Measurements from ENCODE around the gene ESPL1. TPM values are rescaled to one million over a fixed set of nuclear protein-coding genes. Genes with fewer than 3 reads are reported as not detected.

The ESPL1 gene
- total RNA-seq, 1 donor from 2014 or later = 20.8 TPM

- DNase-seq (ENCODE audit: low spot score in 2 of 2, unreplicated experiment in 2 of 2) = no peak
- Mint-ChIP-seq H3K27me3 (ENCODE audit: low read depth) (no peaks in the 10 kb centered on the region), H3K4me1 (no peaks in the 10 kb centered on the region), H3K36me3 (no peaks in the 10 kb centered on the region), H3K4me3 (no peak overlapping the region), H3K27ac (no peak overlapping the region), H3K9me3 (no peaks in the 10 kb centered on the region)
- TF ChIP-seq CTCF (IDR thresholded peaks at IDR 0.05; ENCODE audit: unreplicated experiment) = no peak
Observed at GRCh38 chr12:53259891-53260290, 8.2 kb upstream of the ESPL1 start.

GRCh38 chr12:53265783-53266182 lies 2.3 kb upstream of the ESPL1 start:
- no peak overlapping the region for H3K27ac Mint-ChIP-seq
- no peaks in the 10 kb centered on the region for H3K9me3 Mint-ChIP-seq
- H3K36me3 Mint-ChIP-seq = no peaks in the 10 kb centered on the region
- DNase-seq (ENCODE audit: low spot score in 2 of 2, unreplicated experiment in 2 of 2) = no peak
- H3K4me3 Mint-ChIP-seq = no peak overlapping the region
- H3K4me1 Mint-ChIP-seq = peaks cover 30% of the 10 kb centered on the region
- no peaks in the 10 kb centered on the region for H3K27me3 Mint-ChIP-seq (ENCODE audit: low read depth)
- TF ChIP-seq CTCF (IDR thresholded peaks at IDR 0.05; ENCODE audit: unreplicated experiment) = no peak

- no peak for DNase-seq (ENCODE audit: low spot score in 2 of 2, unreplicated experiment in 2 of 2)
- TF ChIP-seq CTCF (IDR thresholded peaks at IDR 0.05; ENCODE audit: unreplicated experiment) = no peak
- H3K27ac Mint-ChIP-seq = peak overlapping the region; percentile 93
- H3K4me1 Mint-ChIP-seq = peaks cover 30% of the 10 kb centered on the region
- H3K4me3 Mint-ChIP-seq = peak overlapping the region; percentile 97
- H3K27me3 Mint-ChIP-seq (ENCODE audit: low read depth) = no peaks in the 10 kb centered on the region
- peaks cover 3% of the 10 kb centered on the region for H3K36me3 Mint-ChIP-seq
- H3K9me3 Mint-ChIP-seq = no peaks in the 10 kb centered on the region
Observed at GRCh38 chr12:53267306-53267998, 647 bp upstream of the ESPL1 start.

- H3K27ac Mint-ChIP-seq = peak overlapping the region; percentile 93
- peaks cover 3% of the 10 kb centered on the region for H3K36me3 Mint-ChIP-seq
- H3K4me3 Mint-ChIP-seq = peak overlapping the region; percentile 97
- no peaks in the 10 kb centered on the region for H3K27me3 Mint-ChIP-seq (ENCODE audit: low read depth)
- no peak for TF ChIP-seq CTCF (IDR thresholded peaks at IDR 0.05; ENCODE audit: unreplicated experiment)
- no peaks in the 10 kb centered on the region for H3K9me3 Mint-ChIP-seq
- H3K4me1 Mint-ChIP-seq = peaks cover 30% of the 10 kb centered on the region
- DNase-seq (ENCODE audit: low spot score in 2 of 2, unreplicated experiment in 2 of 2) = no peak
Observed at GRCh38 chr12:53268630-53269562, 797 bp downstream of the ESPL1 start.

- no peak for TF ChIP-seq CTCF (IDR thresholded peaks at IDR 0.05; ENCODE audit: unreplicated experiment)
- peaks cover 9% of the 10 kb centered on the region for H3K4me1 Mint-ChIP-seq
- no peaks in the 10 kb centered on the region for H3K27me3 Mint-ChIP-seq (ENCODE audit: low read depth)
- DNase-seq (ENCODE audit: low spot score in 2 of 2, unreplicated experiment in 2 of 2) = no peak
- H3K27ac Mint-ChIP-seq = peak overlapping the region; percentile 19
- H3K36me3 Mint-ChIP-seq = peaks cover 7% of the 10 kb centered on the region
- no peaks in the 10 kb centered on the region for H3K9me3 Mint-ChIP-seq
- no peak overlapping the region for H3K4me3 Mint-ChIP-seq
Observed at GRCh38 chr12:53274445-53274844, 6.3 kb downstream of the ESPL1 start.

Data from mesothelial cell of epicardium (in vitro differentiated cells).